HG03135 (cell line): ENCODE data around the gene FAM98C.
"Not testable (repeated sequence)": the region's sequence is repeated elsewhere in the genome, so short reads cannot be mapped to it uniquely, and the experiment has no call there.

Experiments
- ATAC-seq: cut with Tn5 transposase; IDR thresholded peaks from one replicate; pipeline ENCODE4 v1.9.1; 2021; ENCODE audit warnings: mild to moderate bottlenecking, moderate library complexity; ENCODE audit not compliant: unreplicated experiment

FAM98C gene

DNA sequence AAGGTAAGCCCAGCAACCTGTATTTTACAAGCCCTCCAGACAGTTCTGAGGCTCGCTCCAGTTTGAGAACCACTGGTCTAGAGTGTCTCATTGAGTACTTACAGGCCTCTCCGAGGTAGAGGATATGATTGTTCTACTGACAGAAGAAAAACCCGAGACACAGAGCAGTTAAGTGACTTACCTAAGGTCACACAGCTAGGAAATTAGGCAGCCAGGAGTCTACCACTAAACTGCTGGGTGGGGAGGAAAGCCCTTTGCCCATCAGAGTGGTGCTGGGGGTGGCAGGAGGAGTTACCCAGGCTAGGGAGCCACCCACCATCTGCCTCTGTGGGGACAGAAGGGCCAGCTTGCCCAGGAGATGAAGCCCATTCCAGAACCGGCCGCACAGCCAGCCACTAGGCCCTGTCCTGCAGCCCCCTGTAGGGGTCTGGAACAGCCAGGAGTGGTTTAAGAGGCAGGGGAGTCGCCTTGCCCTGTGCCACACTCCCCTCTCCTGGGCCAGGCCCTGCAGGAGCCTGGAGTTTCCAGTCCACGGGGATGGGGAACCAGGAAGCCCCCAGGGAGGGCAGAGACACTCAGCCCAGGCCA is 22.4 kb downstream of the FAM98C start:
- no peak for ATAC-seq

DNA sequence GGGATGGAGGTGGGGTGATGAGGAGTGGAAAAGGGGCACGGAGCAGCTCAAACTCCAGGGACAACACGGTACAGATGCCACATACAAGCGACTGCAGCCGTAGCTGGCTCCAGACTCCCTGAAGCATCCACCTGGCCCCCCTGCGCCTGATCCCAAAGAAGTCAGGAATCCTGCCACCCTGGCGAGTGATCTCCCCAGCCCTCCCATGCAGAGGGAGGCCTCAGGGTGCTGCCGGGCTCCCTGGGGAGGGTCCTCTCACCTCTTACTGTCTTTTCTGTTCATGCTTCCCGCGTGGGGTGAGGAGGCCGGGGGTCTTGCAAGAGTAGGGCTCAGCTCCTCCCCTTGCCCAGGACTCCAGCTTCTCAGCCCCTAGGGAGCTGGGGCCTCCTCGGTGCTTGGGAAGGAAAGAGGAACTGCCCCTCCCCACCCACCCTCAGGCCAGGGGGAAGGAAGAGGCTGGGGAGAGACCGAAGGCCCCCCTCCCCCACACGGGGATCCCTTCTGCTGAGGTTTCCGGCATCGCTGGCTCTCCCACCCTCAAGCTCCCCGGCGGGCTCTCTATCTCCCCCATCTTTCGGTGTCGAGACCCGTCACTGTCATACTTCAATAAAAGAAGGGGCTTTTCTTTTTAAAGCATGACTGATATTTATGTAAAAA is 23.0 kb downstream of the FAM98C start, which contains the start of gene RASGRP4:
Gene RASGRP4 (minus strand): TSS at position 410 of the 657 bp plus-strand sequence. CDS start 128 bp downstream, at position 282.
- no peak for ATAC-seq

DNA sequence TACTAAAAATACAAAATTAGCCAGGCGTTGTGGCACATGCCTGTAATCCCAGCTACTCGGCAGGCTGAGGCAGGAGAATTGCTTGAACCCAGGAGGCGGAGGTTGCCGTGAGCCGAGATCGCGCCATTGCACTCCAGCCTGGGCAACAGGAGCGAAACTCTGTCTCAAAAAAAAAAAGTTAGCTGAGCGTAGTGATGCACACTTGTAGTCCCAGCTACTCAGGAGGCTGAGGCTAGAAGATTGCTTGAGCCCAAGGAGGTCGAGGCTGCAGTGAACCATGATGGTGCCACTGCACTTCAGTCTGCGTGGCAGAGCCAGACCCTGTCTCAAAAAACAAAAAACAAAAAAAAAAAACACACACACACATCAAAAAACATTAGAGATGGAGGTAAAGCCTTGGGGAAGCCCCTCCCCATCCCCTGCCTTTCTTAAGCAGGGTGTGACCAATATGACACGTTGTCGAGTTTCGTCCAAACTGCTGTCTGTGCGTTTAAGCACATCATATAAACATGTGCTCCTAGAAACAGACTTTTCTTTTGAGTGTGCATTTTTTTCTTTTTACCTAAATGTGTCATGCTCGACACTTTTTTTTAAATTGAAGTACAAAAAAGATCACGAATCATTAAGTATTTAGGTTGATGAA is 24.3 kb downstream of the FAM98C start:
- not testable (repeated sequence) for ATAC-seq

DNA sequence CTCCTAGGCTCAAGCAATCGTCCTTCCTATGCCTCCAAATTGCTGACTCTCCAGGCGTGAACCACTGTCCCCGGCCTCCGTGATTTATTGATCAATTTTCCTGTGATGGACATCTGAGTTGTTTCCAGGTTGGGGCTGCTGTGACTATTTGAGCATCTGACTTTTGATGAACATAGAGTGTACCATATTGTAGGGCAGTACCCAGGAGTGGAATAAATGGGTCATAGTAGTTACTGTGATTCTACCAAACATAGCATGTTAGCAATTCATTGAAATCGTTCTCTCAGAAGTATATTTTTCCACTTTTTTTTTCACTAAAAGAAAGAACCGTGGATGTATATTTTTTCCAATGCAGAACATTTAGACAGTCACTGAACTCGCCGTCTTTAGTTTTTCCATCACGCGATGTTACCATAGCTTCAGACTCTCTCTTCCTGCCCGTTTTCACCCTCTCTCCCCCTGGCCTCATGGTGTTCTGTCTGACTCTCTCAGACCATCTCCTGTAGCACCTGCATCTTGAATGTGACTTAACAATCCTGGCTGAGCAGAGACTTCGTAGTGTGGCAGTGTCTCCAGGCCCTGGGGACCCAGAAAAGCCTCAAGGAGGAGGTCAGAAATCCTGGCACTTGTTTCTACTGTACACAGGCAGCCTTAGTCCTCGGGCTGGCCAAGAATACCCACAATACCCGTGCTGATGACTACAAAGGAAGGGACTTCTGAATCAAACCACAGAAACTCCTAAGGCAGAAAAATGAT is 26.3 kb downstream of the FAM98C start:
- no peak for ATAC-seq

DNA sequence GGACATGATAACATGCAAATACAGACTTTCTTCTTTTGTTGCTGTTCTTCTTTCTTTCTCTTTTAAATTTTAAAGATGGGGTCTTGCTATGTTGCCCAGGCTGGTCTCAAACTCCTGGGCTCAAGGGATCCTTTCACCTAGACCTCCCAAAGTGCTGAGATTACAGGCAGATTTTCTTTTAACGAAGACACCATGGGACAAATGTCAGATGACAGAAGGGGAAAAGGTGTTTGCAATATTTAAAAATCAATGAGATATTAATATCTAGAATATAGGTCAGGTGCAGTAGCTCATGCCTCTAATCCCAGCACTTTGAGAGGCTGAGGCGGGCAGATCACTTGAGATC is 26.9 kb downstream of the FAM98C start:
- ATAC-seq, result no peak

DNA sequence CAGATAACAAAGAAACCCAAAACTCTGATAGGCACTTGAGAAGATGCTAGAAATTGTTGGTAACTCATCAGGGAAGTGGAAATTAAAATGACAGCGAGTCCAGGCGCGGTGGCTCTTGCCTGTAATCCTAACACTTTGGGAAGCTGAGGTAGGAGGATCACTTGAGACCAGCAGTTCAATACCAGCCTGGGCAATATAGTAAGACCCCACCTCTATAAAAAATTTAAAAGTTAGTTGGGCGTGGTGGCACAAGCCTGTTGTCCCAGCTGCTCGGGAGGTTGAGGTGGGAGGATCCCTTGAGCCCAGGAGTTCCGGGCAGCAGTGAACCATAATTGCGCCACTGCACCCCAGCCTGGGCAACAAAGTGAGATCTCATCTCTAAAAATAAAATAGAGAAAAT is 28.0 kb downstream of the FAM98C start:
- no peak for ATAC-seq

DNA sequence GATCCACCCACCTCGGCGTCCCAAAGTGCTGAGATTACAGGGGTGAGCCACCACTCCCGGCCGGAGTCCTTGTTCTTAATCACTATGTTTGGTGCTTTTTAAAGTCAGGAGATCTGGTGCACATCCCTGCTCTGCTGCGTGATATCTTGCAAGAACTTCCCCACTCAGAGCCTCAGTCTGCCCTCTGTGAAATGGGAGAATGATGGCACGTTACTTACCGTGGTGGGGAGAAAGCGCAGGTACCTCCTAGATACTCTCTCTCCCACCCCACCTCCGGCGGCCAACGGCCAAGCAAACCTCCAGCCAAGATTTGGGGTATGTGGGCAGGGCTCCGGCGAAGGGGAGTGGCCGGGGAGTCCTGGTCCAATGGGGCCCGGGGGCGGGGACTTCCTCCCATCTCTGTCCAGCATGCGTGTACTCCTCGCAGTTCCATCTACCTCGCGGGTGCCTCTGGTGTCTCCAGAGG is 30.4 kb downstream of the FAM98C start, which contains the start of gene RYR1:
Gene RYR1 (plus strand): TSS at position 424 of the 466 bp plus-strand sequence. CDS start 139 bp downstream, outside the sequence.
- ATAC-seq, result no peak

DNA sequence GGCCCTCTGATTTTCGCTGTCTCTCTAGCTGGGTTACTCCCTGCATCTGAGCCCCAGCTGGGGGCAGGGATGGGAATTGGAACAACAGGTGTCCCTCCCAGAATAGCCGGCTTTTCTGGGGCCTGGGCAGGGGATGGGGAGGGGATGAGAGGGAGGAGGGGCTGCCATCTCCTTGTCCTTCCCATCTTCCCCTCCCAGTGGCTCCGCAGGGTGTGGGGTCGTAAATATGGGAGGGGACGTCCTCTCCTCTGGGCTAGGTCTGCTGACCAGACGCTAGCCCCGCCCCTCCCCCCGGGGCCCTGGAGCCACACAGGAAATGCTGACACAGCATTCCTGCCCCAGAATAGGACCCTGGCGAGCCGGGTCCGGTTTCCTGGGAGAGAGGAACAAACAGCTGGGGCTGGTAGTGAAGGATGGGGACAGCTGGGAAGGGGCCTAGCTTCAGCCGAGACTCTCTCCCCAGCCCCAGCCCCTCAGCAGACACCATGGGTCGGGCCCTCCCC is 31.7 kb downstream of the FAM98C start:
- ATAC-seq, result no peak

DNA sequence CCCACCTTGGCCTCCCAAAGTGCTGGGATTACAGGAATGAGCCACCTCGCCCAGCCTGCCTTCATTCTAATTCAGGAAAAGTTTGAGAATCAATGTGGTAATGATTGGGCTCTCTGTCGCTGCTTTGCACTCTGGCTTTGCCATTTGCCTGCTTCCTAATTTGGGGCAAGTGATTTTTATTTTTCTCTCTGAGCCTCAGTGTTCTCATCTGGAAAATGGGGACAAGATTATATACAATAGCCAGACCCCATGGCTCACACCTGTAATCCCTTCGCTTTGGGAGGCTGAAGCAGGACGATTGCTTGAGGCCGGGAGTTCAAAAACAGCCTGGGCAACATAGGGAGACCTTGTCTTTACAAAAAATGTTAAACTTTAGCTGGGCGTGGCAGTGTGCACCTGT is 34.4 kb downstream of the FAM98C start:
- ATAC-seq, result no peak

DNA sequence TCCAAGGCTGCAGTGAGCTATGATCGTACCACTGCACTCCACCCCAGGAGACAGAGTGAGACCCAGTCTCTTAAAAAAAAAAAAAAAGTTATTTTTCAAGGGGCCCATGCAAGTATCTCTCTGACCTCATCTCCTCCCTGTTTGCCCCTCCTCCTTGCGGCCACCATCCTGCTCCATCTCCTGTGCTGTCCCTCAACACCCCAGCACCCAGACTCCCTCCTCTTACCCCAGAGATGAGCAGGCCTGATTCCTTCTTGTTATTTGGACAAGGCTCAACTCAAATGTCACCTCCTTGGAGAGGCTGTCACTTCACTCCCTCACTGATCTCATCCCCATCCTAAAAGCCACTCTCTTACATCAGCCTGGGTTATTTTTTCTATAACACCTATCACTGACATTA is 35.0 kb downstream of the FAM98C start:
- ATAC-seq, result no peak

DNA sequence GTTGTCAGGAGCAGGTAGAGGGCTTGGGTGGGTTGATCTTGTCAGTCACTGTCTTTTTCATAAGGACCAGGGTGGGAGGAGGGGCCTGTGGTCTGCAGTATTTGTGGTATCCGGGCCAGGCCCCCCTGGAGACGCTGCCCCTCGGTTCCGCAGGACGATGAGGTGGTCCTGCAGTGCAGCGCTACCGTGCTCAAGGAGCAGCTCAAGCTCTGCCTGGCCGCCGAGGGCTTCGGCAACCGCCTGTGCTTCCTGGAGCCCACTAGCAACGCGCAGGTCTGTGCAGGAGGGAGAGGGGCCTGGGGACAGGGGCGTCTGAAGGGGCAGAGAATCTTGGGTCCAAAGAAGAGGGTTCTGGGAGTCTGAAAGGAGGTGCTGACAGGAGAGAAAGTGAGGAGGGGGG is 37.7 kb downstream of the FAM98C start:
- ATAC-seq, result no peak

DNA sequence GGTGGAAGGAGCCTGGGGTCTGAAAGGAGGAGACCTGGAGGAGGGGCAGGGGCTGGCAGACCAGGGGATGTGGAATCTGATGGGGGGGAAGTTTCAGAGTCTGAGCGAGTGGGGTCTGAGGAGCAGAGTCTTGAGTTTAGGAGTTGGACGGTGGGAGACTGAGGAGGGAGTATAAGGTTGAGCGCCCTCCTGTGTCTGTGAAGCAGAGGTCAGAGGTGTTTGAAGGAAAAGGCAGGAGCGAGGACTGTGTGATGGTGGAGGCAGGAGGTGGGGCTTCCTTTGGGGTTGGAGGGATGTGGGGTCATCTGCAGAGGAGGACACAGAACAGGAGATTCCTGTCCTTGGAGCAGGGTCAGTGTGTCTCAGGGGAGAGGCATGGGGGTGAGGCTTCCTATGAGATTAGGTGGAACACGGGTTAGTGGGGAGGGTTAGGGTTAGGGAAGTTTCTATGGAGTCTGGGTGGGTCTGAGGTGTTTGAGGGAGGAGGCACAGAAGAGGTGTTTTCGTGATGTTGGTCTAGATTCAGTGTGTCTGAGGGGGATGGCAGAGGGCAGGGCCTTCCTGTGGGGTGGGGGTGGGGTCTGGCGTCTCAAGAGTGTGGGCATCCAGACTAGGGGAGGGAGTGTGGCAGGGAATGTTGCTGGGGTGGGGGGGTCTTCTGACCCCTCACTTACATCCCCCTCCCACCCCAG is 38.9 kb downstream of the FAM98C start:
- no peak for ATAC-seq

DNA sequence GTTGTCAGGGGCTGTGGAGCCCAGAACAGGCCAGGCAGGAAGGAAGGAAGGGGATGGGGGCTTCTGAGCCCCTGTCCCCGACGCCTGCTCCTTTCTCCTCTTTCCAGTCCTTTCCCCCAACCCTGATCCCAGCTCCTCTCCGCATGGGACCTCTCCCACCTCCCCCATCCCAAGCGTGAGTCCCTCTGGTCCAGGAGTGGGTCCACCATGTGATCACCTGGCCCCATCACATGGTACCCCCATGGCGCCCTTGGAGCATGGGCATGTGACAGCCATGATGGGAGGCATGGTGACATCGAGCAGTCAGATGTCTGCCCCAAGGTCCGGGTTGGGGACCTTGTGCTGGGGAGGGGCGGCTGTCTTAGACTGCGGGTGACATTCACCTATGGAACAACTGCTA is 39.8 kb downstream of the FAM98C start:
- ATAC-seq, result no peak

DNA sequence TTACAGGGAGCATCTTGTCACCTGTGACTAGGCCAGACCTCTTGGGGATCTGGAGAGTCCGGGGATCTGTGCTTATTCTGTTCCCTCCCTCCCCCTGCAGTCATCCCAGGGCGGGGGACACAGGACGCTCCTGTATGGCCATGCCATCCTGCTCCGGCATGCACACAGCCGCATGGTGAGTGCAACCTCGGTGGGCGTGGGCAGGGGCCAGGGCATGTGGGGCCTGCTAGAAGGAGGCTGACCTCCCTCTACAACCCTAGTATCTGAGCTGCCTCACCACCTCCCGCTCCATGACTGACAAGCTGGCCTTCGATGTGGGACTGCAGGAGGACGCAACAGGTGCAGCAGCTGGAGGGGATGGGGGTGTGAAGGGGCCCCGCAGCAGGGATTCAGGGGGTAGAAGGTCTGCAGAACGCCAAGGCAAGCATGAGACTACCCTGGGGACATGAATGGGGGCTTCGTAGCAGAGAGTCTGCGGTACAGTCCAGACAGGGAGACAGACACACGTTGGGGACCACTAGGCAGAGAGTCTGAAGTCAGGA is 40.6 kb downstream of the FAM98C start:
- ATAC-seq, result no peak

DNA sequence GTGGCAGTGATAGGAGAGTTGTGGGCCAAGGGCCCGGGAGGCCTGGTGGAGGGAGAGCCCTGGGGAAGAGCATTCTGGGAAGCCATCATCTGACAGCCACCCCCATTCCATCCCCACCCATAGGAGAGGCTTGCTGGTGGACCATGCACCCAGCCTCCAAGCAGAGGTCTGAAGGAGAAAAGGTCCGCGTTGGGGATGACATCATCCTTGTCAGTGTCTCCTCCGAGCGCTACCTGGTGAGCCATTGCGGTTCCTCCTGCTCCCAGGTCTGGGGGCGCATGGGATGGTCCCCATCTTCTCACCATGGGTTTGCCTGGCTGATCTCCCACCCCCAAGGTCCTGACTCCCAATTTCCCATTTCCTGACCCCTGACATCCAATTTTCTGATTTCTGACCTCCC is 41.1 kb downstream of the FAM98C start:
- ATAC-seq, result no peak

DNA sequence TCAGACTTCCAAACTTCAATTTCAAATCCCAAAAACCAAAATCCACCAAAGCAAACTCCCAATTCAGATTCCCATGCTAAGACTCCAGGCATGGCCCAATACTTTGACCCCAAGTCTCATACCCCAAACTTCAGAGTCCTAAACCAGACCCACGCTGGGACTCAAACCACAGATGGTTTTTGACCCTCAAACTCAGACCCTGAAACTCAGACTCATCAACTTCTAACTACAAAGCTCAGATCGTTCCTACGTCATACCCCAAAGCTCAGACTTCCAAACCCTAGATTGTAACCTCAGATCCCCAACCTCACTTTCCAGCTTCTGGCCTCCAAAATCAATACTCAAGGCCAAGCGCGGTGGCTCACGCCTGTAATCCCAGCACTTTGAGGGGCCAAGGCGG is 42.5 kb downstream of the FAM98C start:
- no peak for ATAC-seq

DNA sequence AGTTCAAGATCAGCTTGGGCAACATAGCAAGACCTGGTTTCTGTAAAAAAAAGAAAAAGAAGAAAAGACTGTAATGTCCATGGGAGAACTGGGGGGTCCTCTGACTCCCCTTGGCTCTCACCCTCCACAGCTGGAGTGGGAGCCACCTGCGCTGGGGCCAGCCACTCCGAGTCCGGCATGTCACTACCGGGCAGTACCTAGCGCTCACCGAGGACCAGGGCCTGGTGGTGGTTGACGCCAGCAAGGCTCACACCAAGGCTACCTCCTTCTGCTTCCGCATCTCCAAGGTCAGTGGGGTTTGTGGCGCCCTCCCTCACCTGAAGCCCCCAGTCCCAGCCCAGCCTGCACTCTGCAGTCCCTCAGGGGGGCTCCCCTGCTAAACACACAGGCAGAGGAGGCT is 45.3 kb downstream of the FAM98C start:
- no peak for ATAC-seq

DNA sequence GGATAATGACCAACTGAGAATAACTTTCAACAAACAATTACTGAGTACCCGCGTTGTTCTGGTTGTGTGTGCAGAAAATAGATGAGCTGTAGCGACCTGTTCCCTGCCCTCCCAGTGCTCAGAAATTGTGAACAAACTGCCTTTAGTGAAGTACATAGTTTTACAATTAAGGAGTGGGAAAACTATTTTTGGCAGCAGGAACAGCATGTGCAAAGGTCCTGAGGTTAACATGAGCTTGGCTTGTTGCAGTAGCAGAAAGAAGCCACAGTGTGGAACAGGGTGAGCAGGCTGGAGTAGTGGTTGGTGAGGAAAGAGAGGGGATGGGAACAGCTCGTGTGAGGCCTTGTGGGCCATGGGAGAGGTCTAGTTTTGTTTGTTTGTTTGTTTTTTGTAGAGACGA is 46.6 kb downstream of the FAM98C start:
- no peak for ATAC-seq

DNA sequence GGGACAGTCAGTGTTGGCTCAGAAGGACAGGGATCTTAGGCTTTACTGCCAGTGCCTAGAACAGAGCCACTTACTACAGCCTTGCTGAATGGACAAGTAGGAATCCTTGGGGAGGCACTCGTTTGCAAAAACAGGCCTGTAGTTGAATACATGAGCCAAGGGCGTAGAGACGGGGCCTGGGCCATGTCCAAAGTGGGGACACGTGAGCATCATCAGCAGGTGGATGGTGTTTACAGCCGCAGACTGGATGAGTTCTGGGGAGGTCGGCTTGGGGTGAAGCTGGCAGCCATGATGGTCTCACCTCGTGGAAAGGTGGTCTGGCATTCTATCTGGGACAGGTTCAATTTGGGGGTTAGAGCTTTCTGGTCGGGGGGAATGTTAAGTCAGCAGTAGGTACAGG is 48.1 kb downstream of the FAM98C start:
- no peak for ATAC-seq

DNA sequence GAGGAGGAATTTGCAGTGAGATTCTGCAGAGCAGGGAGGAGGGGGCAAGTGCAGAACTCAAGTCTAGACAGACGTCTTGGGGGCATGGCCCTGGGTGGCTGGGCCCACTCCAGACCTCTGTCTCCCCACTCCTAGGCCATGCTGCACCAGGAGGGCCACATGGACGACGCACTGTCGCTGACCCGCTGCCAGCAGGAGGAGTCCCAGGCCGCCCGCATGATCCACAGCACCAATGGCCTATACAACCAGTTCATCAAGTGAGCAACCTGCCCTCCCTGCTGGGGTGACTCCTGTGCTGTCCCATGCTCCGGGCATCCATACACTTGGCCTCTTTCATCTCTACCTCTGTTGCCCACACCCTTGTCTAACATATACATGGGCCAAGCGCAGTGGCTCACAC is 48.7 kb downstream of the FAM98C start:
- no peak for ATAC-seq
